GM12864 (cell line): ENCODE measurements around the gene PI16.

ENCODE experiments used
- DNase-seq: peaks from one replicate; pipeline ENCODE4 v3.0.0-alpha.2; 2011; ENCODE audit warnings: low read depth
- H3K4me3 ChIP-seq: 2 replicates; pipeline ENCODE4 v1.5.1; 2011; ENCODE audit warnings: mild to moderate bottlenecking, low read depth, low read length, control low read depth
- TF ChIP-seq, protein P1 (sequence below): IDR thresholded peaks from 2 replicates; pipeline ENCODE4 v1.5.1; 2011; ENCODE audit warnings: low read depth, mild to moderate bottlenecking, moderate library complexity, low read length, control low read depth, inconsistent platforms; ENCODE audit errors: missing control alignments

The PI16 gene

DNA sequence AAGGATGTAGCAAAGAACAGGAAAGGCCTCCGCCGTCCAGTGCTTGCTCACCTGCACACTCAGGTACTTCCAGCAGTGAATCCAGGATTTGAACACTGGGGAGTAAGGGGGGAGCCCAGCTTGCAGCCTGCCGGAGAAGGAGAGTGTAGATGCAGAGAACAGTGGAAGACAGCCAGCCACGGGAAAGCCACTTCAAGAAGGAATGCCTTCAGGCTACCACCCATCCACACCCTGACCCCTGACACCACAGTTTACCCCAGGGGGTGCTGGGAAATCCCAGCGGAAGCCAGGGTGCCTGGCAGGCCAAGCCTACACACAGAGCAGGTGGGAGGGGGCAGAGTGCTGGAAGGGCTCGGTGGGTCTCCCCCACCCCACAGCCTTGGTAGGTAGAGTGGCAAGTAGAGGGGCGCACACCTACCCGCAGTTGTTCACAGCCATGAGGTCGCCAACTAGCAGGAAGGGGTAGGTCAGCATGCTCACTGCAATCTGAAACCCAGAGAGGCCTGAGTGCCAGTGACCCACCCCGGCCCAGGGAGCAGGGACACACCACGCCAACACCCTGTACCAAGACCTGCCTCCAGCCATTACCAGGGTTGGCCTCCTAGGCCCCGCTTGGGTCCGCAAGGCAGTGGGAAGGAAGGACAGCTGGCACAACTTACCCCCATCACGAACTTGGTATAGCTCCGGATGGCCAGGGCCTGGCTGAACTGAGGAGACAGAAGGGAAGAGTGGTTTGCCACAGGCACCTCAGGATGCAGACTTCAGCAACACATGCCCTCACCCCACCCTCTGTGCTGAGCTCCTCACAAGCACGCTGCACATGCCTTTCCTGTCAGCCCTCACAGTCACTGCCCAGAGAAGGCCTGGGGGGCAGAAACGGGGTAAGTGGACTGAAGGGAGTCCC is 15.7 kb downstream of the PI16 start:
- no peak overlapping the region for H3K4me3 ChIP-seq
- no peak for DNase-seq
- TF ChIP-seq, protein P1, sequence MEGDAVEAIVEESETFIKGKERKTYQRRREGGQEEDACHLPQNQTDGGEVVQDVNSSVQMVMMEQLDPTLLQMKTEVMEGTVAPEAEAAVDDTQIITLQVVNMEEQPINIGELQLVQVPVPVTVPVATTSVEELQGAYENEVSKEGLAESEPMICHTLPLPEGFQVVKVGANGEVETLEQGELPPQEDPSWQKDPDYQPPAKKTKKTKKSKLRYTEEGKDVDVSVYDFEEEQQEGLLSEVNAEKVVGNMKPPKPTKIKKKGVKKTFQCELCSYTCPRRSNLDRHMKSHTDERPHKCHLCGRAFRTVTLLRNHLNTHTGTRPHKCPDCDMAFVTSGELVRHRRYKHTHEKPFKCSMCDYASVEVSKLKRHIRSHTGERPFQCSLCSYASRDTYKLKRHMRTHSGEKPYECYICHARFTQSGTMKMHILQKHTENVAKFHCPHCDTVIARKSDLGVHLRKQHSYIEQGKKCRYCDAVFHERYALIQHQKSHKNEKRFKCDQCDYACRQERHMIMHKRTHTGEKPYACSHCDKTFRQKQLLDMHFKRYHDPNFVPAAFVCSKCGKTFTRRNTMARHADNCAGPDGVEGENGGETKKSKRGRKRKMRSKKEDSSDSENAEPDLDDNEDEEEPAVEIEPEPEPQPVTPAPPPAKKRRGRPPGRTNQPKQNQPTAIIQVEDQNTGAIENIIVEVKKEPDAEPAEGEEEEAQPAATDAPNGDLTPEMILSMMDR, result no peak

DNA sequence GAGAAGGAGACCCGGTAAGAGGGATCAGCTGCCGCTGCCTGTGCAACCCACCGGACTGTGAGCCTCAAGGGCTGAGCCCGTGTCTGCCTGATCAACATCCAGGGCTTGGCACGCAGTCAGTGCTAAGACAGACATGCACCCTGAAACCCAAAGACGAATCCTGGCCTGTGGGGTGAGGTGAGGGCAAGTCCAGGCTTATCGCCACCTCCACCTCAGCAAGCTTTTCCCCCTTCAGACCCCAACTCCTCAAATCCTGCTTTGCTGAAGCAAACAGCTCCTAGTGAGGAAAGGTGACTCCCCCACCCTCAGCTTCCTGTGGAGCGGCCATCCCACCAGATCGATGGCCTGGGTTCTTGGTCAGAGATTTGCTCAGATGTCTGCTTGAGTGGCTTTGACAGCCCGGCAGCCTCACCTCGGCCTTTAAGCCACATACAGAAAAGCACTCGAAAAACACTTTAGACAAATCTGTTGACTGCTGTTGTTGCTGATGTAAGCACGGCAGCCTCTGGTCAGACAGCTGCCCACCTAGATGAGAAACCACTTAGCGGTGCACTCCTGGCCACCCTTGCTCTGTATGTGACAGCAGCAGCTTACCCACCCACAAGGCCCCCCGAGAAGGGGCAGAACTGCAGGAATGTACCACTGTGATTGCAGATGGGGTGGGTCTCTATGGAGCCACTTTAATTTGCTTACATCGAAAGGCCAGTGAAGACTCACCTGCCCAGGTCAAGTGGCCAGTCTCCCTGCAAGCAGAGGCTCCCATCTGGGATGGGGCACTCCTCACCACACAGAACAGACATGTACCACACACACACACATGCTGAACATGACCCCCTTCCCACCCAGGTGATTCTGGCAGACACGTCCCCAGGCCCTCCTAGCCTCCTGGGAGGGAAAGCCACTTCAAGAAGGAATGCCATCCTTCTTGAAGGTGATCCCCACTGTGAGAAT is 16.6 kb downstream of the PI16 start:
- TF ChIP-seq, protein P1, result no peak
- no peak for DNase-seq
- no peak overlapping the region for H3K4me3 ChIP-seq

DNA sequence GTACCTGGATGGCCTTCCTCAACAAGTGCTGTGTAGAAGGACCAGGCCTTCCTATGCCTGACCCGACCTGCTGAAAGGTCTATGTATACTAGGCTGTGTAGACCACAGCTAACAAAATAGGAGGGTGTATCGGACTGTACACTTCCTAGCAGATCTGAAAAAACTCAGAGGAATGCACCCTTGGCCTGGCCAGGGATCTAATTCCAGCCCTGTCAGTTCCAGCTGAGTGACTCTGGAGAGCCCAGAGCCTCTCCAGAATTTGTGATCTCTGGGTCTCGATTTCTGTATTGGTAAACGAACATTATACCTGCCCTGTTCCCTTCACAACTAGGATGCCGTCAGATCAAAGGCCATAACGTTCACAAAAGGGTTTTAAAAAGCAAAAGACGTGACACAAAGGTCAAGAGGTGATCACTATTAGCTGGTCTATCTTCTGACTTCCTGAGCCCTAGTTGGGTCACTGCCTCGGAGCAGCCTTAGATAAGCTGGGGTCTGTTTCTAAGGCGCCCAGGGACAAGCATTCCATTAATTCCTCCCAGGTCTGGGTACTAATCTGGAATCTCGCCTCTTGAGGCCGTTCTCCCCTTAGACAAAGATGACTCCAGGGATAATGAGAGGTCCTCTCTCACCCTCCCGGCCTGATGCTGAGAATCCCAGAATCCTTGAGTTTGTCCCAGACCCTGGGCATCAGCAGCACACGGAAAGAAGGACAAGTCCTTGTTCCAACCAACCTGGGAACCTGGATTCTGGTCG is 17.6 kb downstream of the PI16 start:
- TF ChIP-seq, protein P1, result no peak
- H3K4me3 ChIP-seq, result no peak overlapping the region
- DNase-seq, result no peak

DNA sequence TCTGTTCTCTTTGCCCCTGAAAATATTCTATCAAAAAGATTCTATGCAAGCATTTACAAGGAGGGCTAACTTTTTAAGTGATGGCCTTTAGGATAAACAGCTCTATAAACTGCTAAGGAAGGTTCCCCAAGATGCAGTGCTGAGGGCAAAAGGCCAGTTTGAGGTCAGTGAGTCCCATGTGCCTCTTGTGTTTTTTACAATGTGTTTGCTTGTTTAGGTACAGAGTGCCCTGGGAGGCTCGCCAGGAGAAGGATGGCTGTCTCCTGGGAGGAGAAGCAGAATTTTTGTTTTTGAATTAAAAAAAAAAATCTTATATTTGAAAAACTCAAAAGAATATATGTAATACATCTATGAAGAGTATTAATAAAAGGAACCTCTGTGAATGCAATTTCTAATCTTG is 18.7 kb downstream of the PI16 start:
- no peak overlapping the region for H3K4me3 ChIP-seq
- TF ChIP-seq, protein P1, result no peak
- no peak for DNase-seq

DNA sequence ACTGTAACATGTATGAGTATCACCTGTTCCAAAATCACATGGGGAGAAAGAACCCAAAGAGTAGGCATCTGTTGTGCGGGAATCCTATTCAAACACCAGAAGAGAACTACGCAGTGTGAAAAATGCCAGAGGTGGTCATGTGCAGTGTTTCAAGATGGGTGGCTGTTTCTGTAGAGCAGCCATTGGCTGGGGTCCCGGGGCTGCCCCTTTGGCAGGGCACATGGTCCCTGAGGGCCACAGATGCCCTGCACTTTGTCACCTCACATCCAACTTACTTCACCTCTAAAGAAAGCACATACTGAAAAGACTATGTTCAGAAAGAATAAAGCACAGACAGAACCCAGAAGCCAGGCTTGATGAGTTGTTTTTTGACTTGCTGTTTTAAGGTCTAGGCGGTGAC is 19.1 kb downstream of the PI16 start:
- DNase-seq, result no peak
- no peak overlapping the region for H3K4me3 ChIP-seq
- TF ChIP-seq, protein P1, result no peak

DNA sequence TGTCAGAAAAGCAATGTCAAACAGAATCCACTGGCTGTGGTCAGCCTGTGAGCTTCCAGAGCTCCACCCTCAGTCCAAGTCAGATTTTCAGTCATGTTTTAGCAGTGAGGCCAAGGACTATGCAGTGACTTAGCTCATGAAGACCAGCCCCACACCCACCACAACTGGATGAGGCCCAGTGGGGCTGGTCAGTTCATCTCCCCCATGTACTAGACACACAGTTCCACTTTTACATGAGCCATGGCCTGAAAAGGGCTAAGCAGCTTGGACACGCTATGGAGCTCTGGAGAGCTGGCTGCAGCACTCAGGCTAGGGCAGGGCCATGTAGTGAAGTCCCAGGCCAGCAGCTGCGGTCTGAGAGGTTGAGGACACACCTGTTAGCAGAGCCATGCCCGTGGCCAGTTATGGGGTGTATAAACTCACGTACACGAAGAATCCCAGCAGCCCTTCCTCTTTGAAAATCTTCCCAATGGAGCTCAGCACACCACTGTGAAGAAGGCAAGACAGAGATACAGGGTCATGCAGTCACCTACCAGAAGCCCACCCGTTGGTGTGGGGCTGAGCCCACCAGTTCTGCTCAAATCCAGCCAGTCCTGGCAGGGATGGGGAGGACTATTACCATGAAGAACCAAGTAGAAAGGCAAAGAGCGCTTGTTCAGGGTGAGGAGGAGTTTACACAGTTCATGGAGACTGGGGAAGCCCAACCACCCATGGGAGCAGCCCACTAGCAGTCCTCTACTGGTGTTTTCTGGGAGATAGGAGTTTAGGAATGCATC is 20.9 kb downstream of the PI16 start:
- no peak for DNase-seq
- TF ChIP-seq, protein P1, result no peak
- H3K4me3 ChIP-seq, result no peak overlapping the region
